Brain microvascular endothelial cell (primary cell): ENCODE data around the gene SNX21.
"Not testable (repeated sequence)": the region's sequence is repeated elsewhere in the genome, so short reads cannot be mapped to it uniquely, and the experiment has no call there.

ENCODE experiments used
- DNase-seq: peaks from one replicate; pipeline ENCODE4 v3.0.0-alpha.2; 2020
- H3K27ac ChIP-seq: fragments of 250-450 bp; sonication (Bioruptor Pico); 2 replicates; pipeline ENCODE4 v1.5.1; 2020; ENCODE audit warnings: mild to moderate bottlenecking, moderate library complexity
- H3K27me3 ChIP-seq: fragments of 250-450 bp; sonication (Bioruptor Pico); replicated peaks from 2 replicates; pipeline ENCODE4 v1.5.1; 2020; ENCODE audit warnings: mild to moderate bottlenecking
- H3K36me3 ChIP-seq: fragments of 250-450 bp; sonication (Bioruptor Pico); replicated peaks from 2 replicates; pipeline ENCODE4 v1.5.1; 2020; ENCODE audit warnings: mild to moderate bottlenecking
- H3K4me3 ChIP-seq: 2 replicates; pipeline ENCODE4 v1.5.1; 2011; ENCODE audit warnings: low read depth, mild to moderate bottlenecking, control low read depth, low read length, moderate library complexity
- in situ Hi-C: cut with HindIII; loops from 2 replicates; pipeline ENCODE4 v1.10.0; 2017; ENCODE audit warnings: low sequenced_read_pairs, low pct_ligation_motif_present
- TF ChIP-seq, protein P1 (sequence below): IDR thresholded peaks from 2 replicates; pipeline ENCODE4 v1.5.1; 2011; ENCODE audit warnings: low read depth, mild to moderate bottlenecking, moderate library complexity, low read length, control low read depth, inconsistent platforms; ENCODE audit errors: missing control alignments

The SNX21 gene, protein sequence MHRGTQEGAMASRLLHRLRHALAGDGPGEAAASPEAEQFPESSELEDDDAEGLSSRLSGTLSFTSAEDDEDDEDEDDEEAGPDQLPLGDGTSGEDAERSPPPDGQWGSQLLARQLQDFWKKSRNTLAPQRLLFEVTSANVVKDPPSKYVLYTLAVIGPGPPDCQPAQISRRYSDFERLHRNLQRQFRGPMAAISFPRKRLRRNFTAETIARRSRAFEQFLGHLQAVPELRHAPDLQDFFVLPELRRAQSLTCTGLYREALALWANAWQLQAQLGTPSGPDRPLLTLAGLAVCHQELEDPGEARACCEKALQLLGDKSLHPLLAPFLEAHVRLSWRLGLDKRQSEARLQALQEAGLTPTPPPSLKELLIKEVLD

DNA sequence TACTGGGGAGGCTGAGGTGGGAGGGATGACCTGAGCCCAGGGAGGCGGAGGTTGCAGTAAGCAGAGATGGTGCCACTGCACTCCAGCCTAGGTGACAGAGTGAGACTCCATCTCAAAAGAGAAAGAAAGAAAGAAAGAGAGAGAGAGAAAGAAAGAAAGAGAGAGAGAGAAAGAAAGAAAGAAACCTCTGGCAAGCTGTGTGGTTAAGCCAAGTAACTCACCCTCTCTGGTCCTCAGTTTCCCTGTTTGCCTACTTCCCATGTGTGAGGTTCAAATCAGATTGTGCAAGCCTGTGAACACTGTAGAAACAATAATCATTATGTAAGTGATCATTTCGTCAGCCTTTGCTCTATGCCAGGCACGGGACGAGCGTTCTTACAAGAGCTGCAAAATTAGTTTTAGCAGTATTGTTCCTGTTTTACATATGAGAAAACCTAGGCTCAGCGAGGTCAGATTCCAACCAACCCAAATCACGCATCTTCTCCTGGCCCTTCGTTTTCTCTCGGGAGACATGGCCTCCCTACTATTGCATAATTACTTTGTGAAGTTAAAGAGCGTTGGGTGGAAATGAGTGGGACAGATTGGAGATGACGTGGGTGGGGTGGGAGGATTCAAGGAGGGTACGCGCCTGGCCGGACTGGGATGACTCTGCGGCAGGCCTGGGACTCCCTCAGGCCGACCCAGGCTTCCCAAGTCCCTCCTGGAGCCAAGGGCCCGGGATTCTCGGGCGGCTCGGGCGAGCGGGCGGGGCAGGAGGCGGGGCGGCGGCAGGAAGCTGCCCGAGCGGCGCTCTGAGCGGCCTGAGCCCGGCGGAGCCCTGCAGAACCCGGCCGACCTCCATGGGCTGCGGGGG is at the start of gene SNX21:
SNX21 (plus strand) TSS at position 770 of the 853 bp plus-strand sequence. CDS start 121 bp downstream, outside the sequence.
- Histone ChIP-seq H3K36me3 (peaks cover 5% of the 10 kb centered on the region), H3K27me3 (no peaks in the 10 kb centered on the region), H3K4me3 (peak within 1 kb of the TSS; percentile 70), H3K27ac (peak within 1 kb of the TSS; percentile 45)
- DNase-seq = peak; percentile 81
- TF ChIP-seq, protein P1, sequence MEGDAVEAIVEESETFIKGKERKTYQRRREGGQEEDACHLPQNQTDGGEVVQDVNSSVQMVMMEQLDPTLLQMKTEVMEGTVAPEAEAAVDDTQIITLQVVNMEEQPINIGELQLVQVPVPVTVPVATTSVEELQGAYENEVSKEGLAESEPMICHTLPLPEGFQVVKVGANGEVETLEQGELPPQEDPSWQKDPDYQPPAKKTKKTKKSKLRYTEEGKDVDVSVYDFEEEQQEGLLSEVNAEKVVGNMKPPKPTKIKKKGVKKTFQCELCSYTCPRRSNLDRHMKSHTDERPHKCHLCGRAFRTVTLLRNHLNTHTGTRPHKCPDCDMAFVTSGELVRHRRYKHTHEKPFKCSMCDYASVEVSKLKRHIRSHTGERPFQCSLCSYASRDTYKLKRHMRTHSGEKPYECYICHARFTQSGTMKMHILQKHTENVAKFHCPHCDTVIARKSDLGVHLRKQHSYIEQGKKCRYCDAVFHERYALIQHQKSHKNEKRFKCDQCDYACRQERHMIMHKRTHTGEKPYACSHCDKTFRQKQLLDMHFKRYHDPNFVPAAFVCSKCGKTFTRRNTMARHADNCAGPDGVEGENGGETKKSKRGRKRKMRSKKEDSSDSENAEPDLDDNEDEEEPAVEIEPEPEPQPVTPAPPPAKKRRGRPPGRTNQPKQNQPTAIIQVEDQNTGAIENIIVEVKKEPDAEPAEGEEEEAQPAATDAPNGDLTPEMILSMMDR = no peak
- in situ Hi-C loops = no loop called here

DNA sequence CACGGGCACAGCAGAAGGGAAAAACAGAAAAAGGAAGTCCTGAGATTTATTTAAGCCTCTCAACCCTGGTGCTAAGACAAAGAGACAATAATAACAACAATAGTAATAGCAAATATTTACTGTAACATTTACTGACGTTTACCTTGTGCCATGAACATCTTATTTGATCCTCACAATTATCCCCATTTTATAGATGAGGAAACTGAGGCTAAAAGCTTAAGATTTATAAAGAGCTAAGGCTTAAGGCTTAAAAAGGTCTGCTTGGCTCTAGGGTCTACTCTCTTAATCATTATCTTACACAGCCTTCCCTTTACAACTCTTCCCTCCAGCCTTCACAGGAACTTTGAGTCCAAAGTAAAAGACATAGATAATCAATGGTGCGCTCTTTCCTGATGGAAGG is 45.2 kb upstream of the SNX21 start:
- TF ChIP-seq, protein P1 = no peak
- in situ Hi-C loops = no loop called here
- DNase-seq = no peak

GRCh38 chr20:45792317-45793118 is 41.1 kb upstream of the SNX21 start:
- DNase-seq = no peak
- peak overlapping the region; percentile 73 for H3K27ac ChIP-seq

More for the DNA sequence above, 45.2 kb upstream of the SNX21 start:
- Histone ChIP-seq H3K4me3 (no peak overlapping the region), H3K27ac (no peak overlapping the region), H3K27me3 (no peaks in the 10 kb centered on the region), H3K36me3 (no peaks in the 10 kb centered on the region)

DNA sequence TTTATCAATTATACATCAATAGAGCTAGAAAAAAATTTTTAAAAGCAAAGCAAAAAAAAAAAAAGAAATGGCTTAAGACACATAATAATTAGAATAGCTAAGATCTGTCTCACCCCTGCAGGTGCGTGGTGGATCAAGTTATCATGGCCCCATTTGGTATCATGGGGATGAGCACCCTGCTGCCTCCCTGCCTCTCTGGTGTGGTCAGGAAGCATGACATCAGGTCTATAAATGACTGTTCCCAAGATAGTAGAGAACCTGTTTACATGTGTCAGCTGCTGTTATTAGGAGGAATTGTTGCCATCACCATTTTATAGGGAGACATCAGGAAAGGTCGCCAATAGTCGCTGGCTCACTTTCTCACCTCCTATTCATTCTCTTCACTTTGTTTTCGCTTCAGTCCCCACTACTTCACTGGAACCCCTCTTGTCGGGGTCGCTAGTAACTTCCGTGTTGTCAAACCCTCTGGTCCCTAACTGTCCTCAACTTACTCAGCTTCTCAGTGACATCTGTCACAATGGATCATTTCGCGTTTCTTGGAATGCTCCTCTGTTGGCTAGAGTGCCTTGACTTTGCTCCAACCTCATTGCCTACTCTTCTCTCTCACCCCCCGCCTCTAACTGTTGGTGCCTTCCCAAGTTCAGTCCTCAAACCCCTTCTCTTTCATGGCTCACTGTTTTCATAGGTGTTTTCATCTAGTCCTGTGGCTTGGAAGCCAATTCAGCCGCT is 37.1 kb upstream of the SNX21 start:
- H3K36me3 ChIP-seq = peaks cover 41% of the 10 kb centered on the region
- no peaks in the 10 kb centered on the region for H3K27me3 ChIP-seq
- no peak overlapping the region for H3K4me3 ChIP-seq
- H3K27ac ChIP-seq = no peak overlapping the region
- no peak for DNase-seq
- in situ Hi-C loops = no loop called here
- TF ChIP-seq, protein P1 = no peak

More at GRCh38 chr20:45792317-45793118, 41.1 kb upstream of the SNX21 start:
- H3K4me3 ChIP-seq = peak overlapping the region; percentile 89
- no peaks in the 10 kb centered on the region for H3K27me3 ChIP-seq
- in situ Hi-C loops = no loop called here
- TF ChIP-seq, protein P1 = no peak
- peaks cover 33% of the 10 kb centered on the region for H3K36me3 ChIP-seq

DNA sequence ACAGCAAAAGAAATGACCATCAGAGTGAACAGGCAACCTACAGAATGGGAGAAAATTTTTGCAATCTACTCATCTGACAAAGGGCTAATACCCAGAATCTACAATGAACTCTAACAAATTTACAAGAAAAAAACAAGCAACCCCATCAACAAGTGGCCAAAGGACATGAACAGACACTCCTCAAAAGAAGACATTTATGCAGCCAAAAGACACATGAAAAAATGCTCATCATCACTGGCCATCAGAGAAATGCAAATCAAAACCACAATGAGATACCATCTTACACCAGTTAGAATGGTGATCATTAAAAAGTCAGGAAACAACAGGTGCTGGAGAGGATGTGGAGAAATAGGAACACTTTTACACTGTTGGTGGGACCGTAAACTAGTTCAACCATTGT is 36.1 kb upstream of the SNX21 start:
- H3K27ac ChIP-seq, in situ Hi-C loops: not testable (repeated sequence)
- H3K36me3 ChIP-seq = peaks cover 47% of the 10 kb centered on the region

GRCh38 chr20:45797955-45798354 is 35.6 kb upstream of the SNX21 start:
- in situ Hi-C loops, DNase-seq, H3K27me3 ChIP-seq, H3K4me3 ChIP-seq, H3K27ac ChIP-seq: not testable (repeated sequence)
- H3K36me3 ChIP-seq = peaks cover 52% of the 10 kb centered on the region

More for the DNA sequence above, 36.1 kb upstream of the SNX21 start:
- not testable (repeated sequence) for DNase-seq, H3K27me3 ChIP-seq, H3K4me3 ChIP-seq
